Activated CD4-positive, alpha-beta T cell treated with anti-CD3 and anti-CD28 coated beads, Interleukin-2, amount 50 U/mL, for 16 hours (primary cell): Measurements from ENCODE around the gene PIK3R4.
A peak's percentile ranks its signal among the peaks of the same experiment; 100 is the strongest.

ENCODE experiments used
- DNase-seq: peaks from one replicate; pipeline ENCODE4 v3.0.0-alpha.2; 2020

Gene PIK3R4

DNA sequence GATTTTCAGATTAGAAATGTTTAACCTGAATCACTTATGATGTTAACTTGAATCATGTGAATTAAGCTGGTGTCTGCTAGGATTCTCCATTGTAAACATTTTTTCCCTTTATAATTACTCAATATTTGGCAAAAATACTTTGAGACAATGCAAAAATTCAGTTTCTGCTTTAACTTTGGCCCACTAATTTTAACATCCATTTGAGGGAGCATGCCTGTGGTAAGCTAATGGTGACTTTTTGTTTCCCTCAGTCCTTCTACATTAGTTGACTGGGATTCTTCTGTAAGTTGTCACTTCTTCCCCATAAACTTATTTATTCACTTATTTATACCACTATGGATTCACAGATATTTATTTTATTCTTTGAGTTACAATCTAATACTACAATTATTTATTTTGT is 59.3 kb downstream of the PIK3R4 start:
- no peak for DNase-seq

DNA sequence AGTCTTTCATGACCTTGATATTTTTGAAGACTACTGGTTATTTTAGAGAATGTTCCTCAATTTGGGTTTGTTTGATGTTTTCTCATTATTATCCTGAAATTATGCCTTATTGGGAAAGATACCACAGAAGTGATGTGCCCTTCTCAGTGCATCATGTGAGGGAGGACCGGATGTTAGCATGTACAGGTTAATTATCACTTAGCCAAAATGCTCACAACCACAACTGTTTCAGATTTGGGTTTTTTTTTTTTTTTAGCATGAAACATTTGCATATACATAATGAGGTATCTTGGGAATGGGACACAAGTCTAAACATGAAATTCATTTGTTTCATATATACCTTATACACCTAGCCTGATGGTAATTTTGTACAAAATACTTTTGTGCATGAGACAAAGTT is 59.8 kb downstream of the PIK3R4 start:
- DNase-seq, result no peak

DNA sequence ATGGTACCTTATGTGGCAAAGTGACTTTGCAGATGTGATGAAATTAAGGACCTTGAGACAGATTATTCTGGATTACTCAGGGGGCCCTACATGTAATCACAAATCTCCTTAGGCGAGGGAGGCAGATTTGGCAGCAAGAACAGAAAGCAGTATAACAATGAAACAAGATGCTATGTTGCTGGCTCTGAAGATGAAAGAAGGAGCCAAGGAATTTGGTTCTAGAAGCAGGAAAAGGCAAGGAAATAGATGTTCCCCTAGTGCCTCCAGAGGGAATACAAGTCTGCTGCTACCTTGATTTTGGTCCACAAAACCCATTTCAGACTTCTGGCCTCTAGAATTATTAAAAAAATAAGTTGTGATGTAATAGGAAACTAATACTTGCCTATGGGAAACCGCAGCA is 64.5 kb downstream of the PIK3R4 start:
- no peak for DNase-seq

DNA sequence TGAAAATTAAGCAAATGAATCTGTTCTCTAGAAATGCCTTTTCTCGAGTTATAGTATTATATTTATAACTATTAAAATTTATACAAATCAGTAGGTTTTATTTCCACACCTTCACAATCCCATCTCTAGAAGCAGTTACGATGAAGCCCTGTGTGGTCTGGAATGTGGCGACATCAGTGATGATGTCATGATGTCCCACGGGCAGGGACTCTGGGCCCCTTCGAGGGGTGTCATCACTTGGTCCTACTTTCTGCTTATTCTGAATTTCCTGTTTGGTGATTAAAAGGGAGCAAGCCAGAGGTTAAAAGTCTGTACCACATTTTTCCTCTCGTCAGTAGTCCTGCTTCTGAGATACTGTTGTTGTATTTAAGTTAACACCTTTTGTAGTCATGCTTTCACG is 67.4 kb downstream of the PIK3R4 start:
- no peak for DNase-seq

DNA sequence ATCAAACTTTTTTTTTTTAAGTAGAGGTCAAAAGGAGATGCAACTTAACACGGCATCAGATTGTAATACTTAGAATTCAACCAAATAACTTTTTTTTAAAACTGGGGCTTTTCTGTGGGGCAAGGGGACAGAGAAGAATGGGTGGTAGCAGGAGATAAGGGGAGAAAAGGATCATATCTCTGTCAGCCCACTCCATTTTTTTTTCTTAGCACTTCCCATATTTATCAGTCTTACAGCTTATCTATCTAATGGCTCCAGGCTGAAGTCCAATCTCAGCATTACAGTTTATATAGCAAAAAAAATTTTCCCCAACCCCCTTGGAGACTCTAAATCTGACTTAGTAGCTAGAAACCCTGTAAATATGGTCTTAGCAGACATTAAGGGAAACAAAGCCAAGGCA is 69.3 kb downstream of the PIK3R4 start:
- DNase-seq, result no peak

DNA sequence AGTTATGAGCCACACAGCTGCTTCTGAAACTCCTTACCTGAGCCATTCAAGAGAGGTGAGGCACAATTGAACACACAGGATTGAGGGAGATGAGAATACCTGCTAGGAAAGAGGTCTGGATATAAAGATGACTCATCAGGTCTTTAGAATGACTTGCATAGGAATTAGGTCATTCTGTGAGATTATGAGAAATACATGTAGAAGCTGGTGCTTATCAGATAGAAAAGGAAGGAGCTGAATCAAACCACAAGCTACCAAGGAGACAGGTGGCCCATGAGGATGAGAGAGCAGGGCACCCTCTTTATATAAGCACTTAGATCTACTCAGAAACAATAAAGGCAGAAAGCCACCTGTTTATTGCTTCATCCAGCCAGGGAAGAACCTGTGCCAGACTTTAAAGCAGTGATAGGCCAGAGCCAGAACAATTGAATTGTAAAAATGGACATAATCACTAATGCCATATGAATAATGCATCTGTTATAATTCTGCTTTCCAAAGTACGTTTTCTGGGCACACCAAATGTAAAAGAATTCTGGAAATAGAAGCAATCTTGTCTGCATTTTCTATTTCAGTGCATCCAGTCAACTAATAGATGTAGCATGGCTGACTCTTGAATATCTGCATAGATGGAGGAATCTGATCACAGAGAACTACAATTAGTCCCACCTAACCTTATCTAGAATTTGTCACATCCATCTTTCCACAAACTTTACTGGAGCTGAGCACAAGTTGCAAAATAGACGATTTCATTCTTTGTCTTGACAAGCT is 74.9 kb downstream of the PIK3R4 start:
- DNase-seq, result peak; percentile 33

DNA sequence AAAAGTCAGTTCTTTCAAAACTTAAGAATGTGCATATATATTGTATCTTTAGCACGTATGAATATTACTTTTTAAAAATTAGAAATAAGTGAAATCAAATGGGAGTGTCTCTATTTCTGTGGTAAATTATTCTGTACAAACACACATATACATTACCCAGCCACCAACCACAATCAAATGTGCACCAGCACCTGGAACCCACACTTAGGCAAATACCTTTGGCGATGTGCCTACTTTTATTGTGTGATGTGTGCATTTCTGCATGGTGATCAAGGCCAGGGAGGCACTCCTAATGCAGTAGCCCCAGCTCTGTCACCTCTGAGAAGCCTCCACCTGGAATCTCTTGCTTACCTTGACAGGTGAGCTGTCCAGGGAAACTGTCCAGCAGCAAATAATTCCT is 76.9 kb downstream of the PIK3R4 start:
- no peak for DNase-seq

DNA sequence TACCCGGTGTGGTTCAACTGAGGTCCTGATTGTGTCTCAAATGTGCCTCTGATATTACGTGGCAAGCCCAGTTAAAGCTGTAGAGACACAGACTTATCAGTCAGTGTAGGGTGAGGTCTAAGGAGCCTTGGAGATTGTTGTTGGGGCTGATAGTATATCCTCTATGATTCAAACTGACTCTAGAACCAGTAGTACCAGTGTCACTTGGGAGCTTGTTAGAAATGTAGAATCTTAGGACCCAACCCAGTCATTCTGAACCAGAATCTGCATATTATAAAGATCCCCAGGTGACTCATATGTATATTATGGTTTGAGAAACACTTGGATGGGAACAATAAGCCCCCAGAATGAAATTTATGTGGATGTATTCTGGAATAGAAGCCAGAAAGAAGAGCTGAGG is 83.5 kb downstream of the PIK3R4 start:
- no peak for DNase-seq

DNA sequence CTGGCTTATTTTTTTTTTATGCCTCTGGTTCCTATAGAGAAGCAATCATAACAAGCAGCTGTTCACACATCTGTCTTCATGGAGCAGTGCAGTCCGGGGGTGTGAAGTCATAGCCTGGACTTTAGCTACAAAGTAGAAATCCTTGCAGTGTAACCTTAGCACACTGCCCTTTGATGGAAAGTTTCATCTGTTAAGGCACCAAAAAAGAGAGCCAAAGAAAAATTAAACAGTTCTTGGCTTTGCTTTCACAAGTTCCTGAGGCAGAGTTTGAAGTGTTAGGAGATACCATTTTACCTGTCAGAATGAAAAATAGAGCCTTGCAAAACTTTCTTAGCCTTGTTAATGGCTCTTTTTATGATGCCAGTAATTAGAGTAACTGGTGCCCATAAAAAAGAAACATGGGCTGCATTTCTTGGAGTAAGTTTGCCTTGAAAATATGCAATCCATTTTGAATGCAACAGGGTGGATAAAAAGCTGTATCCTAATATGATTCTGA is 84.1 kb downstream of the PIK3R4 start:
- DNase-seq, result no peak

DNA sequence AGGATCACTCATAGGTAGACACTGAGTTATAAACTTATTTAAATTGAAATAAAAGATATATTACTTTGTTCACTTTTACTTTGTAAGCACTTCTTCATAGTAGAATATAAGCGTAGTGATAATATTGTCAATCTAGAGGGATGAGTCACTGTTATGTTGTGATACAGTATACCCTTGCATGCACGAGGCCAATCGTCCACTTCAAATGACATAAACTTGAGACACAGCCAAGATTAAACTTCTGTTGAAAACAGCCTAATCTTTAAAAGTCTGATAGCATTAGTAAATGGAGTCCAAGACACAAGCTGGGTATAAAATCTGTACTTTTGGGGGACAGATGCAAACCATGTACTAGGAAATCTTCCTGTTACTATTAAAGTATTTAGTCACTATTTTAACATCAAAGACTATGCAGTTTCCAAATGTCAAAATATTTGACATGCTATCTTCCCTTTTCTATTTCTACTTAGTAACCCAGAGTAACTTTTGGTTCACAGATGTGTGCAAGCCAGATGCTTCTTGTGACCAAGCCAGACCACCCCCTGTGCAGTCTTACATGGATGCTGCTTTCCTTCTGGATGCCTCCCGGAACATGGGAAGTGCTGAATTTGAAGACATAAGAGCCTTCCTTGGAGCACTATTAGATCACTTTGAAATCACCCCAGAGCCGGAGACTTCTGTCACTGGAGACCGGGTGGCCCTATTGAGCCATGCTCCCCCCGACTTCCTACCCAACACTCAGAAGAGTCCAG is 85.3 kb downstream of the PIK3R4 start:
- no peak for DNase-seq

DNA sequence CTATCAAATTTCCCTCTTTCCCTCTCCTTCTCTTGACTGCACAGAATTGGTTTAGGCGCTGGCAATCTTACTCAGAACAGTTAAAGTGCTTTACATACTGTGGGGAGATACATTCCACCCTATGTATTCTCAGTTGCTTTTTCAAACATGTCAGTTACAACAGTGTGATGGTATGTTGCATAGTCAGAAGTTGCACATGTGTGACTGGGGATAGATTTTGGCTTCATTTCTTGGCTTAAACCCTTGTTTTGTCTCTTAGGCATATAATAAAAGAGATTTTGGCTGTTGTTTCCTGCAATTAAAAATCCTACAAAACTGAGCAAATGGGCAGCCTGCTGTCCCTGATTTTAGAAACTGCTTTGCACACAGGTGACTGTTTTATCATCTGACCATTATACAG is 86.7 kb downstream of the PIK3R4 start:
- no peak for DNase-seq

DNA sequence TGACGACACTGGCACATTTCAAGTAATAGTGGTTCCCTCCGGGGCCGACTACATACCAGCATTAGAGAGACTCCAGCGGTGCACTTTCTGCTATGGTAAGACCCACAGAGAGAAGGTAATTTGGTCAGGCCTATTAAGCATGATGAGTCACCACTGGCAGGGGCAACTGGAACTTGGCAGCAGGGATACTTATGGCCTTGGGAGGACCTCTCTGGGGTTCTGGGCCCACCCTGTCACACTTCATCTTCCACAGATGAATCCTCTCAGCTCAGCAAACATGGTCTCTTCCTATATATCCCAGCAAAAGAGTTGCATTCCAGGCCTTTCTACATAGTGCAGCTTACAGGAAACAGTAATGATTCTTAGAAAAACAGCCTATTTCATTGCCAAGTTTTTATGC is 88.0 kb downstream of the PIK3R4 start:
- DNase-seq, result no peak

DNA sequence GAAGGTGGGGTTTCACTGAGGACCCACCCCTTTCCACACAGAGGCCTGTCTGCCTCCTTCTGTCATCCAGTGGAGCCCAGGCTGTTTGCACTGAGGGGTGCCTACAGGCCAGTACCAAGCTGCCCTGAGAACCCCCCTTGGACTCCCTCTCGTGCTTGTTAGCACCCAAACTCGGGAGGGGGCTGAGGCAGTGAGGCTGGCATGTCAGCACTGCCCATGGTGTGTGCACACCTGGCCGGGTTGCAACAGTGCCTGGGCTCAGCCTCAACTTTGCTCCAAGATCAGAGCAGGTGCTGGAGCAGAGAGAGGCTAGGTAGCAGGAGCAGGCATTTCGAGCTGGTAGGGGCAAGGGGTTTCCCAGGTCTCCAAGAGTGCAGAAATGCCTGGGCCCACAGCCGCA is 90.0 kb downstream of the PIK3R4 start:
- DNase-seq, result no peak

DNA sequence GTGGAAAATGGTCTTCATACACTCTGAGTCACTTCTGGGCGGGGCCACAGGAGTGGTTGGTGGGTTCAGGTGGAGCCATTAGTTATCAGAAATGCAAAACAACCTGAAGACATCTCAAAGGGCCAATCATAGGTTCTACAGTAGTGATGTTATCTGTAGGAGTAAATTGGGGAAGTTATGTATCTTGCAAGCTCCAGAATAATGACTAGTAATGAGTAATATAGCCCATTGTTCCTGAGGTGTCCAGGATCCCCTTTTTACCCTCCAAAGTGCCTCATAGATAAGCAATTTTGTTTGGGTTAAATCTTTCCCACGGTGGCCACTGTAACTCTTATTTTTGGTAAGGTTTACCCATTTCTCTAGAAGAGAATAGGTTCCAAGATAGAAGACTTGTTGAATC is 91.7 kb downstream of the PIK3R4 start:
- DNase-seq, result no peak

DNA sequence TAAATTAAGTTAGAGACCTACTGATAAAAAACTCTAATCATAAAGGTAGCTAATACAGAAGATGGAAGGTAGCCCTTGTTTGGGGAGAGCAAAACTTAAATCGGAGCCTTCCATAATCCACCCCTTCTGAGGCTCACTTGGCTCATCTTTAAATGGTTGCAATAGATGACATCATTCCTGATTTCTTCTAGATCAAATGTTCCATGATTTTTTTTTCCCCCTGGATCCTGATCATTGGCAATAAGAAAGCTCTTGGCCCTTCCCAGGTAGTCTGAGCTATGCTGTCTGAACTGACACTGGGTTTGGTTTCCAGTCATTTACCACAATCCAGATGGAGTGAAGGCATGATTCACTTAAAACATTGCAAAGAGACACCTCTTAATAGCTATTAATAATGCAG is 92.5 kb downstream of the PIK3R4 start:
- no peak for DNase-seq

DNA sequence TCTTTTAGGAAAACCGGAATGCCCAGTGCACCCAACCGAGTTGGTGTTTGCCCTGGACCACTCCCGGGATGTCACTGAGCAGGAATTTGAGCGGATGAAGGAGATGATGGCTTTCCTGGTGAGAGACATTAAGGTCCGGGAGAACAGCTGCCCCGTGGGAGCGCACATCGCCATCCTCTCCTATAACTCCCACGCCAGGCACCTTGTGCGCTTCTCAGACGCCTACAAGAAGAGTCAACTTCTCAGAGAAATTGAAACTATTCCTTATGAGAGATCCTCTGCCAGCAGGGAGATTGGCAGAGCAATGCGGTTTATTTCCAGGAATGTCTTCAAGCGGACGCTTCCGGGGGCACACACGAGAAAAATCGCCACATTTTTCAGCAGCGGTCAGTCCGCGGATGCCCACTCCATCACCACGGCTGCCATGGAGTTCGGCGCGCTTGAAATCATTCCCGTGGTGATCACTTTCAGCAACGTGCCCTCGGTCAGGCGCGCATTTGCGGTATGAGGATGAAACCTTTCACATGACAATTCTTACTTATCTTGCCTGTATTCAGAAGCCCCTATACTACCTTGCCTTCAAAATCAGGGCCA is 97.5 kb downstream of the PIK3R4 start:
- no peak for DNase-seq

DNA sequence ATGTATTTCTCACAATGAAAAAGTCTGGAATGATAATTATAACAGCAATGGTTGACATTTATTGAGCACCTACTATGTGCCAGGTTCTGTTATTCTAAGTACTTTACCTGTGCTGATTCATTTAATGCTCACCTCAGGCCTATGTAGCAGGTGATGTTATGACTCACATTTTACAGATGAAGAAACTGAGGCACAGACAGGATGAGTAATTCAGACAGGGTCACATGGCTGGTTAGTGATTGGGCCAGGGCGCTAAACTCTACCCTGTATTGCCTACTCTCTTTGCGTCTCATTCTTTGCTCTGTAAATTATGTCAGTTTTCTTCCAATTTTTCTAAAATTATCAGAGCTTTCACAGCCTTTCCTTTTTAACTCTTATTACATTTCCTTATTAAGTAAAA is 98.3 kb downstream of the PIK3R4 start:
- no peak for DNase-seq

DNA sequence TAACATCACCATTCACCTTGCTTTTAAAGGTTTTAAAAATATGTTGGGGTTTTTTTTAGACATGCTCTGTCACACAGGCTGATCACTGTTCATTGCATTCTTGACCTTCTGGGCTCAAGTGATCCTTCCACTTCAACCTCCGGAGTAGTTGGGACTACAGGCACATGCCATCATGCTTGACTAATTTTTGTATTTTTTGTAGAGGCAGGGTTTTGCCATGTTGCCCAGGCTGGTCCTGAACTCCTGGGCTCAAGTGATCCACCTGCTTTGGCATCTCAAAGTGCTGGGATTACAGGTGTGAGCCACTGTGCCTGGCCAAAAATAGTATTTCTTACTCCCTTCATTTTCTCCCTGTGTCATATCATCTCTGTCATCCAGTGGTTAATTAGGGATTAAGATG is 101.4 kb downstream of the PIK3R4 start:
- DNase-seq, result no peak

DNA sequence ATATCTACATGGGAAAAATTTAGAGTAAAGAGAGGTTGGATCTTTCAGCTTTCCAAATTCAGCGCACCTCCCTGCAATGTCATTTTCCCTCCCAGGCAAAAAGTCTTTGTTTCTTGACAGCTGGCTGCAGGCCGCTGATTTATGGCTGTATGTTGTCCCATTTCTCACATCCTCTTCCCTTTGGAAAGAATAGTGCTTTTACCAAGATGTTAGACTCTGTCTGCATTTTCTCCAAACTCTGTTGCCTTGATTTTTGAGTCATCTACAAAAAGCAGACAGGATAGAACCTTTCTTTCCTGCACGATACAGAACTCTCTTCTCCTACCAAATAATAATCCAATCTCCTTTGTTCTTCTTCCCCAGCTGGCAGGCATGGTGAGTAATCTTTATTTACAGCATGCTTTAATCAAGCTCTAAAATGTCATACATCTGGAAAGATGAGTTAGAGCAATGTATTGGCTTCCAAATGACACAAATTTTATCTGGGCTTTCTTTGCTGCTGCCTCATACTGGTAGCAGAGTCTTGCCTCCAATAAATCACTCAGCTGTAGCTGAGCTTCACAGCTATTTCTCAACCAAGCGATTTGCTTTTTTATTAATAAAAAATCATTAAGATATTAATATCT is 101.9 kb downstream of the PIK3R4 start:
- DNase-seq, result no peak

DNA sequence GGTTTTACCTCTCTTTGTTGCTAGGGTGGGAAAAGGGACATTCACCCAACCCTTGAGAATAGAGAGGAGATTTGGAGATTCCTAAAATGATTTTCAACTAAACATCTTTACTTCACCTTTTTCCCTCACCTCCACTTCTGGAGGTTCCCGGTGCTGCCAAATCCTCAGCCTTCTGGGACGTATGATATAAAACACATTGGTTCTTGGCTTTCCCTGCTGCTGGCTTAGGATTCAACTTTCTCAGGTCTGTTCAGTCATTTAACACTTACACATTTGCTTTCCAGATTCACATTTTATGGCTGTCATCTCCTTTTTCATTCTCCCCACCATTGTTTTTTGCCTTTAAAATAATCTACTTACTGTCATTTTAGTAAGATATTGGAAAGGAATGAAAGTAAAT is 106.6 kb downstream of the PIK3R4 start:
- no peak for DNase-seq

DNA sequence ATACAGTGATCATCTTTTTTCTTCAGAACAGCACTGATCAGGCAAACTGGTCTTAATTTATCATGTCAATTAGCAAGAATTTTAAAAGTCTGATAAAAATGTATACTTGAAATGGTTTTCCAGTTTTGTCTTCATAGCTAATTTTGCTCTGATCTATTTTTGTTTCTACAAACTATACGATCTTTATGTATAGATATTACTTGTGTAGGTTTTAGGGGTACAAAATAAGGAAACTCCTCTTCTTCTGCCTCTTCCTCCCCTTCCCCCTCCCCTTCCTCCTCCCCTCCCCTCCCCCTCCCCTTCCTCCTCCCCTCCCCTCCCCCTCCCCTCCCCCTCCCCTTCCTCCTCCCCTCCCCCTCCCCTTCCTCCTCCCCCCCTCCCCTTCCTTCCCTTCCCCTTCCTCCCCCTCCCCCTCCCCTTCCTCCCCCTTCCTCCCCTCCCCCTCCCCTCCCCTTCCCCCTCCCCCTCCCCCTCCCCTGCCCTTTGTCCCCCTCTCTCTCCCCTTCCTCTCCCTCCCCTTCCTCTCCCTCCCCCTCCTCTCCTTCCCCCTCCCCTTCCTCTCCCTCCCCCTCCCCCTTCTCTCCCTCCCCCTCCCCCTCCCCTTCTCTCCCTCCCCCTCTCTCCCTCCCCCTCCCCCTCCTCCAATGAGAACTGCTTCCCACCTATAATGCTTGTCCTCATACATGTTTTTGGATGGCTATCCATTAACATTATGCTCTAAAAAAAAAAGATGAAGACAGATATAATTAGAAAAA is 110.0 kb downstream of the PIK3R4 start:
- DNase-seq, result no peak

DNA sequence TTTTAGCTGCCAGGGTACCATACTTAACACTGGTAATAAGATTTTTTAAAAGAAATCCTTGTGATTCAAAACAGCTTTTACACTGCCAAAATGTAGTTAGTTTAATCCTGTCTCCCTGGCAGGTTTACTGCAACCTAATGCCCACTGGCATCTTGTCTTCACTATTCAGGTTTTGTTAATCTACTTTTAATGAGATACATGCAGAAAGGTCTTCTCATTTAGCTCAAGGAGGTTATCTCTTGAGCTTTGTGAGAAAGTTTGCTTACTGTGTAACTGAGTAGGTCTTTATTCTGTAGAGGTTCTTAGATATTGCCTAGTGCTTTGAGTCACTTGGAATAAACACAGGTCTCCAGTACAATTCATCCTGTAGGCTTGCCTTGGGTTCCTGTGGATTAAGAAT is 110.7 kb downstream of the PIK3R4 start:
- DNase-seq, result no peak

DNA sequence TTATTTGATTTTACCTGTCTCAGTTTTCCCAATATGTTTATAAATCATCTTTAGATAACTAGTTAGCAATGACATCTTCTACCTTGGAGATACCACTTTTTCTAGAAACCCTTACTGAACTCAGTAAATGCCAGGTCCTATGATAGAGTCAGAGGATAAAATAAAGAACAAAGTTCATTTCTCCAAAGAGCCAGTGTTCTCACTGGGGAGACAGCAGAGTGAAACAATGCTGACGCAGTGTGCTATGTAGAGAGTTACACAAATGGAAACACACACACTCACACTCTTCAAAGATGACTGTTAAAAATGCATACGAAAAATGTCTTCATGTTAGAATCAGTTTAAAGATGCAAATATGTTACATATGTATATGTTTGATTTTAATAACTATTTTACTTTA is 111.3 kb downstream of the PIK3R4 start:
- no peak for DNase-seq
